BLaER1 treated with 17β-estradiol and CSF1 and Interleukin-3, amounts not matched to agents 10 nM and 100 nM (cell line): Measurements from ENCODE around the gene FCN2.
A peak's percentile ranks its signal among the peaks of the same experiment; 100 is the strongest.

ENCODE experiments used
- H3K27ac ChIP-seq, 11 experiments: shearing (Covaris generic); formaldehyde crosslinking; 2 replicates each; pipeline ENCODE4 v1.8.1; 2022
- H3K27me3 ChIP-seq, 11 experiments: shearing (Covaris generic); formaldehyde crosslinking; 2 replicates each; pipeline ENCODE4 v1.8.1; 2022
- H3K36me3 ChIP-seq, 11 experiments: shearing (Covaris generic); formaldehyde crosslinking; 2 replicates each; pipeline ENCODE4 v1.8.1; 2022
- H3K4me1 ChIP-seq, 10 experiments: shearing (Covaris generic); formaldehyde crosslinking; 2 replicates each; pipeline ENCODE4 v1.8.1; 2022
- H3K4me2 ChIP-seq, 11 experiments: shearing (Covaris generic); formaldehyde crosslinking; 2 replicates each; pipeline ENCODE4 v1.8.1; 2022
- H3K4me3 ChIP-seq, 10 experiments: shearing (Covaris generic); formaldehyde crosslinking; 2 replicates each; pipeline ENCODE4 v1.8.1; 2022
- H3K9ac ChIP-seq, 11 experiments: shearing (Covaris generic); formaldehyde crosslinking; 2 replicates each; pipeline ENCODE4 v1.8.1; 2022
- H3K9me3 ChIP-seq, 11 experiments: shearing (Covaris generic); formaldehyde crosslinking; replicated peaks in 1 of 11; 2 replicates each; pipeline ENCODE4 v1.8.1; 2022
- H4K20me1 ChIP-seq, 11 experiments: shearing (Covaris generic); formaldehyde crosslinking; 2 replicates each; pipeline ENCODE4 v1.8.1; 2022
- Cebpa-rat ChIP-seq, 11 experiments: shearing (Covaris generic); IDR thresholded peaks; 2 replicates each; pipeline ENCODE4 v1.8.1; 2022

The FCN2 gene

DNA sequence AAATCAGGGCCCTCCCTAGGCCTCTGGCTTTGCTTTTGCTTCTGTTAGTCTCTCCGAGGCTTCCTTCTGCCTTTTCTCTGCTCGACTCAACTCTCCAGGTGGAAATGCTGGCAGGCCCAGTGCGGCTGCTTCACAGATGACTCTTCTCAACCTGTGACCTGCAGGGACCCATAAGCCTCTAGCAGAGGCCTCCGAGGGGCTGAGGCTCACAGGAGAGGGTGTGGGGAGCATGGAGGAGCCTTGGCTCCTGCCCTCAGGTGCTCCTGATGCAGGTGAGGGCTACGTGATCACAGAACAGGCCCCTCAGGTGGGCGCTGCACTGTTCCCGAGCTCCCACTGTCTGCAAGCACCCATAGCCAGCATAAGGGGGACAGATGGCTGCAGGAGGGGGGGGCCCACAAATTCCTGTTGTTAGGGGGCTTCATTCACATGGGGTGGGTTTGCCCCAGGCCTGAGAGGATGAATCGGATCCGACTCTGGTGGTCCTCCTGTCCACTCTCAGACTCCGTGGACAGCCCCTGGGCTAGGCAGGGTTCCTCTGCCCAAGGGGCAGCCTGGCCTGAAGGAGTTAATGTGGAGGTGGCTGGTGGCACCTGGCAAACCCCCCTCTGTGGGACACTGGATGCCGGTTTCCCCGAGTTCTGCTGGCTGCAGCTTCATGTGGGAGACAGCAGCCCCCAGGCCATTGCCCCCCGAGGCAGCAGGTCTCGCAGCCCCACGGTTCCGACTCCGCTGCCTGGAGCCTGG is 10.9 kb upstream of the FCN2 start:
- no peak for TF ChIP-seq Cebpa-rat (IDR thresholded peaks at IDR 0.05)
- no peak overlapping the region for H3K4me3 ChIP-seq
- H3K27ac ChIP-seq = no peak overlapping the region
- H3K9me3 ChIP-seq = peaks cover 10 to 28% (median 19%) of the 10 kb centered on the region in 11 experiments; a peak in 21 of 22 replicates
- no peaks in the 10 kb centered on the region for H3K36me3 ChIP-seq
- no peaks in the 10 kb centered on the region for H4K20me1 ChIP-seq
- peak overlapping the region in 3 of 11 experiments; percentile 19 to 34 (median 24); a peak in 1 of 22 replicates for H3K9ac ChIP-seq
- H3K4me1 ChIP-seq = peaks cover 0 to 32% (median 17%) of the 10 kb centered on the region in 10 experiments; a peak in 13 of 20 replicates
- H3K27me3 ChIP-seq = peaks cover 0 to 21% (median 0%) of the 10 kb centered on the region in 11 experiments; a peak in 1 of 22 replicates
- peak overlapping the region in 8 of 11 experiments; percentile 54 to 83 (median 64); a peak in 16 of 22 replicates for H3K4me2 ChIP-seq

DNA sequence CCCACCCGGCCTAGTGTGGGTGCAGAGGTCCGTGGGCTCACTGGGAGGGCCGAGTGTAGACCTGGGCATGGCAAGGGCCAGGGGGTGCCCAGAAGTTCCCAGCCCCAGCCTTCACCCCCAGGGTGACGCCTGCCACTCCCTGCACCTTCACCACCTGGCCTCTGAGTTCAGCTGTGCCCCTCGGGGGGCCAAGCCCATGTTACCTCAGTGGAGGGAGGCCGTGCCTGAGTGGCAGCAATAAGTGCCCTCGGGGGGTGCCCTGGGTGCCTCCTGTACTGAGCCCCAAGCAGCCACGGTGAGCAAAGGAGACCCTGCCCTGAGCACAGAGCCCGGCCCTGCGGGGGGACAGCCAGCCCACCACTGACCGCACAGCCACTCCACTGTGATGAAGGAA is 10.3 kb upstream of the FCN2 start:
- Histone ChIP-seq H3K9me3 (peaks cover 10 to 34% (median 21%) of the 10 kb centered on the region in 11 experiments; a peak in 21 of 22 replicates), H3K4me2 (peak overlapping the region in 4 of 11 experiments; percentile 3 to 83 (median 68); a peak in 5 of 22 replicates), H3K9ac (no peak overlapping the region), H3K27ac (no peak overlapping the region), H4K20me1 (no peaks in the 10 kb centered on the region), H3K27me3 (peaks cover 0 to 21% (median 0%) of the 10 kb centered on the region in 11 experiments; a peak in 1 of 22 replicates), H3K36me3 (no peaks in the 10 kb centered on the region), H3K4me1 (peaks cover 4 to 36% (median 21%) of the 10 kb centered on the region in 10 experiments), H3K4me3 (no peak overlapping the region)
- TF ChIP-seq Cebpa-rat (IDR thresholded peaks at IDR 0.05) = no peak

DNA sequence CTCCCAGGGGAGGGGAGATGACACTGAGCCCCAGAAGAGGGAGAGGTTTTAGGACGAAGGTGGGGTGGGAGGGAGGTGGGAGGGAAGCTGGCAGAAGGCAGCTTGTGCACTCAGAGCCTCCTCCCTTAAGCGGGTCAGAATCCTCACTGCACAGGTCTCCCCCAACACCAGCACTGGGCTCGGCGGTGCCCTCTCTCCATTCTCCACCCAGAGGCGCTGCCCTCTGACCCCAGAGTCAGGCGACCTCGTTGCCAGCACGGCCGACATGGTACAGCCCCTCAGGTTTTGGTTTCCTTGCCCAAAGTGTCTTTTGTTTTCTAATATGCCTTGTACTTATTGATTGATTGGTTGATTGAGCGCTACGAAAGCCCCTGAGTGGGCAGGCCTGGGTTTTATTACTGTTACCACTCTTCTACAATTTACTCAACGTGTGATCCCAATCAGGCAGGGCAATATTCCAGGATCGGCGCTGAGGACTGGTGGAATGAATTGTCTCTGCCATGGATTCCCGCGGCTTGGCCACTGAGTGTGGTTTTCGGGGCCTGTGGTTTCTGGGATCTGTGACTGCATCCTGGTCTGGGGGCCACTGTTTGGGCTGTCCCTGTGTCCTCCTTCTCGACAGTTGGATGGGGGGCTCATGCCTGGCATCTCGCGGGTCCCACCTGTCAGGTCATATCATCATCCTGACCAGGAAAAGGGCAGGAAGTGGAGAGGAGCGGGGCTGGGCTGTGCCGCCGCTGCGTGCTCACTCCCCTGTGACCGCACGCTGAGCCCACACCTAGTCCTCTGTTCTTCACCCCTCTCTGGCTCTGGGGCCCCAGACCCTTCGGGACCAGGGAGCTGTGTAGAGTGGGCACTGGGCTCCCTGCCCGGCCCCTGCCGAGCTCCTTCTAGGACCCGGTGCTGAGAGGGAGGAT is 9.6 kb upstream of the FCN2 start:
- Histone ChIP-seq H3K27ac (no peak overlapping the region), H3K9ac (no peak overlapping the region), H3K36me3 (no peaks in the 10 kb centered on the region), H4K20me1 (no peaks in the 10 kb centered on the region), H3K27me3 (peaks cover 0 to 21% (median 0%) of the 10 kb centered on the region in 11 experiments; a peak in 1 of 22 replicates), H3K9me3 (peaks cover 10 to 38% (median 23%) of the 10 kb centered on the region in 11 experiments; a peak in 21 of 22 replicates), H3K4me3 (no peak overlapping the region), H3K4me2 (peak overlapping the region in 6 of 11 experiments; percentile 4 to 32 (median 27); a peak in 4 of 22 replicates), H3K4me1 (peaks cover 10 to 41% (median 25%) of the 10 kb centered on the region in 10 experiments)
- TF ChIP-seq Cebpa-rat (IDR thresholded peaks at IDR 0.05) = no peak

DNA sequence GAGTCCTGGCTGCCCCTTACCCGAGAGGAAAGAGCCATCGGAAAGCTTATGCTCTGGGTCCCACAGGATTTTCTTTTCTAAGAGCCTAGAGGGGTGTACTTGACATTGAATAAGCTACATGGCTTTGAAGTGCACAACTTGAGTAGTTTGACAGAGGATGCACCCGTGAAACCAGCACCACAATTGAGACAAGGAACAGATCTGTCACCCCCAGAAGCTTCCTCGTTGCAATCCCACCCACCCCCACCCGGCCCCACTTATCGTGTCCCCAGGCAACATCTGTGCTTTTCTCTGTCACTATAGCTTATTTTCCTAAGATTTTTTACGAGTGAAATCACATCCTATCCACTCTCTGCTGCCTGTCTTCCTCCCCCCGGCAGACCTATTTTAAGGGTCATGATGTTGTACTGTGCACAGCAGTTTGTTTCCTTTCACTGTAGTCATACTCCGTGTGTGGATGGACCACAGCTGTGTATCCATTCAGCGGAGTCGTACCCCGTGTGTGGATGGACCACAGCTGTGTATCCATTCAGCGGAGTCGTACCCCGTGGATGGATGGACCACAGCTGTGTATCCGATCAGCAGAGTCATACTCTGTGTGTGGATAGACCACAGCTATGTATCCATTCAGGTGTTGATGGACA is 8.8 kb upstream of the FCN2 start:
- no peak for TF ChIP-seq Cebpa-rat (IDR thresholded peaks at IDR 0.05)
- Histone ChIP-seq H3K4me1 (peaks cover 10 to 41% (median 25%) of the 10 kb centered on the region in 10 experiments), H3K4me2 (peak overlapping the region in 5 of 11 experiments; percentile 4 to 32 (median 26); a peak in 3 of 22 replicates), H3K36me3 (no peaks in the 10 kb centered on the region), H3K9ac (no peak overlapping the region), H4K20me1 (no peaks in the 10 kb centered on the region), H3K27me3 (peaks cover 0 to 21% (median 0%) of the 10 kb centered on the region in 11 experiments; a peak in 1 of 22 replicates), H3K9me3 (peaks cover 10 to 38% (median 23%) of the 10 kb centered on the region in 11 experiments; a peak in 21 of 22 replicates), H3K27ac (no peak overlapping the region), H3K4me3 (no peak overlapping the region)

DNA sequence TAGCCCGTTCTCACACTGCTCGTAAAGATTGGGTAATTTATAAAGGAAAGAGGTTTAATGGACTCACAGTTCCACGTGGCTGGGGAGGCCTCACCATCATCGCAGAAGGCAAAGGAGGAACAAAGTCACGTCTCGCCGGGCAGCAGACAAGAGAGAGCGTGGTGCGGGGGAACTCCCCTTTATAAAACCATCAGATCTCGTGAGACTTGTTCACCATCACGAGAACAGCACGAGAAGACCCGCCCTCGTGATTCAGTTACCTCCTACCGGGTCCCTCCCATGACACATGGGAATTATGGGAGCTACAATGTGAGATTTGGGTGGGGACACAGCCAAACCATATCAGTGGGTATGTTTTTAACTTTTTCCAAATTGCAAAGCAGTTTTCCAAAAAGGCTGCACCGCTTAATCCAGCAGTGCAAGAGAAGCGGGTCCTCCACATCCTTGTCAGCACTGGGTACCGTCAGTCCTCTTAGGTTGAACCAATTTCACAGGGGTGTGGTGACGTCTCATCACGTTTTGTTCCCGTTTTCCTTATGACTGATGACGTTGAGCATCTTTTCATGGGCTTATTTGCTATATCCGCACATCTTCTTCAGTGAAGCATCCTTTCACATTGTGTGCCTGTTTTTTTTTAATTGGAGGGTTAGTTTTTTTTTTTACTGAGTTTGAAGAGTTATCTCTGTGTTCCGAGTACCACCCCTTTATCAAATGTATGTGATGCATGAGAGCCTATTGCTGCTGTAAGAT is 8.0 kb upstream of the FCN2 start:
- Histone ChIP-seq H3K9ac (no peak overlapping the region), H3K36me3 (no peaks in the 10 kb centered on the region), H3K4me1 (peaks cover 10 to 41% (median 25%) of the 10 kb centered on the region in 10 experiments), H3K27ac (no peak overlapping the region), H3K27me3 (peaks cover 0 to 21% (median 0%) of the 10 kb centered on the region in 11 experiments; a peak in 1 of 22 replicates), H3K4me2 (no peak overlapping the region), H3K4me3 (no peak overlapping the region), H3K9me3 (peaks cover 10 to 38% (median 23%) of the 10 kb centered on the region in 11 experiments; a peak in 21 of 22 replicates), H4K20me1 (no peaks in the 10 kb centered on the region)
- TF ChIP-seq Cebpa-rat (IDR thresholded peaks at IDR 0.05) = no peak

DNA sequence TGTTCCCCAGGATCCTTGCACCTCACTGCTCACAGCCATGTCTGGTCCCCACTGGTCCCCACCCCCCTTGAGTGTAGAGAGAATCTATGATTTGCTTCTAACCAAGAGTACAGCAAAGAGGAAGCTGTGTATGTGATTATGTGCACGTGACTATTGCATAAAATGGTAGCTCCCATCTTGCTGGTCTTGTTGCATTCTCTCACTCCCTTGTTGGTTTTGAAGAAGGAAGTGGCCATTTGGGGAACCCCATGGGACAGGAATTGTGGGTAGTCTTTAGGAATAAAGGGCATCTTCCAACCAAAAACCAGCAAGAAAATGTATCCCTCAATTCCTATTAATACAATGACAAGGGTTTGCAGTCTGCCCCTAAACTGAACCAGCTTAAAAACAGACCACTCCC is 5.2 kb upstream of the FCN2 start:
- no peak for TF ChIP-seq Cebpa-rat (IDR thresholded peaks at IDR 0.05)
- H3K9ac ChIP-seq = no peak overlapping the region

DNA sequence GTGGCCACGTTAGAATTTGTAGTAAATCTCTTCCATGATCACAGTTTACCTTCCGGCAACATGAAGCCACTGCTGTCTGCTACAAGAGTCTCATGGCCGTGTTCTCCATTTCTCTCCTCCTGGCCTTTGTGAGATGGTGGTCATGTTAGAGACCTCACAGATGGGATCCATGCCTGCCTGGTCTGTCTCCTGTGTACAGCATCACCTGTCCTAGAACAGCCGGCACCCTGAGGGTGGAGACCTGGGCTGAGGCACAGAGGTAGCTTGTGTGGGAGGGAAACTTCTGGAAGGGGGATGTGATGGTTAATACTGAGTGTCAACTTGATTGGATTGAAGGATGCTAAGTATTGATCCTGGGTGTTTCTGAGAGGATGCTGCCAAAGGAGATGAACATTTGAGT is 3.1 kb upstream of the FCN2 start:
- H3K9ac ChIP-seq = no peak overlapping the region
- H3K27me3 ChIP-seq = peaks cover 0 to 9% (median 0%) of the 10 kb centered on the region in 11 experiments; a peak in 1 of 22 replicates
- no peaks in the 10 kb centered on the region for H3K36me3 ChIP-seq
- no peak for TF ChIP-seq Cebpa-rat (IDR thresholded peaks at IDR 0.05)
- no peaks in the 10 kb centered on the region for H4K20me1 ChIP-seq
- peaks cover 7 to 13% (median 9%) of the 10 kb centered on the region in 10 experiments for H3K4me1 ChIP-seq
- no peak overlapping the region for H3K4me2 ChIP-seq
- no peak overlapping the region for H3K27ac ChIP-seq
- H3K9me3 ChIP-seq = peaks cover 5 to 31% (median 16%) of the 10 kb centered on the region in 11 experiments; a peak in 20 of 22 replicates
- no peak overlapping the region for H3K4me3 ChIP-seq

More for the DNA sequence above, 5.2 kb upstream of the FCN2 start:
- H3K36me3 ChIP-seq = no peaks in the 10 kb centered on the region
- H3K9me3 ChIP-seq = peaks cover 10 to 38% (median 23%) of the 10 kb centered on the region in 11 experiments; a peak in 21 of 22 replicates
- H3K4me3 ChIP-seq = no peak overlapping the region
- peaks cover 0 to 9% (median 0%) of the 10 kb centered on the region in 11 experiments; a peak in 1 of 22 replicates for H3K27me3 ChIP-seq
- H3K4me1 ChIP-seq = peaks cover 8 to 22% (median 13%) of the 10 kb centered on the region in 10 experiments
- peak overlapping the region; percentile 20 to 80 (median 49) for H3K4me2 ChIP-seq
- H3K27ac ChIP-seq = no peak overlapping the region
- no peaks in the 10 kb centered on the region for H4K20me1 ChIP-seq
